ENCODE results near the gene TSR3.

Gene TSR3

DNA sequence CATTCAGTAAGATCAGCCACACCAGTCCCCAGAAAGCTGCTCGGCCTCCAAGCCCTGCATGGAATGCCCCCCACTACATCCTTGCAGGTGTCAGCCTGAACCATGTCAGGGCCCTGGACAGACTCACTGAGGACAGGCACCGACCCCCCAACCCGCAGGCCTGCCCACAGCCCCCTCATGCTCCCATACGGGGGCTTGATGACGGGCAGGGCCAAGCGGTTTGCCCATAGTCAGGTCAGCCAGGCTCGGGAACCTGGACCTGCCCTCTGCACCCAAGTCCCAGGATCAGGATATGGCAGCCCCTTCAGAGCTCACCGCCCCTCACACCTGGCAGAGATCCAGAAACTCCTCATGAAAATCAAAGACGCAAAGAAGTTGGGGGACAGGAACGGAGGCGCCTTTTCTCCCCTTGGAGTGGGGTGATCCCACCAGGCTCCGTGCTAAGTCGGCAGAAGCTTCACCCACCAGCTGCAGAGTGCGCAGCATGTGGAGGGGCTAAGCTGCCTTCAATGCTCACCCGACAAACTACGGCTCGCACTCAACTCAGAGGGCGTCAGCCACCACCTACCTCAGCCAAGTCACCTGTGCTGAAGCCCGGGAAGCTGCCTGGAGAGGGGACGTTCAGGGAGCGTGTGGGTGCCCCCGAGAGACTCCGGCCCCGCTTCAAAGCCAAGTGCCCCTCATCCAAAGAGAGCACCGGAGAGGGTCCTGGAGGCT is 26.6 kb upstream of the TSR3 start:
- in situ Hi-C loops (cut with MboI; ENCODE audit: low sequenced_read_pairs): no loop called here

- in situ Hi-C loops (cut with MboI; ENCODE audit: low sequenced_read_pairs): no loop called here
Measured at GRCh38 chr16:1377406-1378010, 25.8 kb upstream of the TSR3 start.

- in situ Hi-C loops (cut with MboI; ENCODE audit: low sequenced_read_pairs): no loop called here
Measured at GRCh38 chr16:1375741-1376410, 24.2 kb upstream of the TSR3 start.

DNA sequence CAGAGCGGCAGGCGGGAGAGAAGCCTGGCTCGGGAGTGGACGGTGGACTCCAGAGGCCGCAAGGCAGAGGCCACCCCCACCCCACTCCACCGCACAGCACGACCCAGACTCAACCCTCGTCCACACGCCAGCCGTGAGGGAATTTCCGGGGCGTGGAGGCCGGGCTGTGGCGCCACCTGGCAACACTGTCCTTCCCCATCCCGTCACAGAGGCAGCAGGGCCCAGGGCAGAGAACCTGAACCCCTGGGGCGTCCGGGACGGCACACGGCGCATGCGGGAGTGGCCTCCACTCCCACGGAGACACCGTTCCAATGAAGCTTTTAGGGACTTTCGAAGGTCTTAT is 23.6 kb upstream of the TSR3 start:
- in situ Hi-C loops (cut with MboI; ENCODE audit: low sequenced_read_pairs): no loop called here

- in situ Hi-C loops (cut with MboI; ENCODE audit: low sequenced_read_pairs): no loop called here
Measured at GRCh38 chr16:1374418-1375297, 23.0 kb upstream of the TSR3 start.

DNA sequence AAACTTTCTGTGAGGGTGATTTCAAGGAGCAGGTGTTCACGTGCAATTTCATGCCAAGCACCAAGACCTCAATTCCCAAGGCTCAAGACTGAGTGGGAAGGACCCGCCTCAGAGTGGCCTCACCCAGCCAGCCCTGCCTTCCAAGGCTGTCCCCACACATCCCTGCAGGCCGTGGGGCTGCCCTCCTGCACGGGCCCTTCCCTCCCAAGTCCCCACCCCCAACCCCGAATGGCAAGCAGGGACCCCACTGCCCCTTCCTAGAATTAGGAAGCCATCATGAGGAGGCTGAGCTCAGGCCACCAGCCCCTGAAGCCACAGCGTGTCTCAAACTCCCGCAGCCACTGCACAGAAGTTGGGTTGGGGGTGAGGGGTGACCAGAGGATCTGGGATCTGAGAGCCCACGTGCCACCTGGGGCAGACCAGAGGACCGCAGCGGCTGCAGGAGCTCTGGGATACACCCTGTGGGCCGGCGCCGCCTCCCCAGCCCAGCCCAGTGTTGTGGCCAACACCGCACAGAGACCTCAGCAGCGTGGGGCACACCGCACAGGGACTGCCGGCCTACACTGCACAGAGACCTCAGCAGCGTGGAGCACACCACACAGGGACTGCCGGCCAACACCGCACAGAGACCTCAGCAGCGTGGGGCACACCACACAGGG is 20.7 kb upstream of the TSR3 start:
- in situ Hi-C loops (cut with MboI; ENCODE audit: low sequenced_read_pairs): no loop called here

GRCh38 chr16:1371054-1371978 is 19.6 kb upstream of the TSR3 start:
- in situ Hi-C loops (cut with MboI; ENCODE audit: low sequenced_read_pairs): no loop called here

DNA sequence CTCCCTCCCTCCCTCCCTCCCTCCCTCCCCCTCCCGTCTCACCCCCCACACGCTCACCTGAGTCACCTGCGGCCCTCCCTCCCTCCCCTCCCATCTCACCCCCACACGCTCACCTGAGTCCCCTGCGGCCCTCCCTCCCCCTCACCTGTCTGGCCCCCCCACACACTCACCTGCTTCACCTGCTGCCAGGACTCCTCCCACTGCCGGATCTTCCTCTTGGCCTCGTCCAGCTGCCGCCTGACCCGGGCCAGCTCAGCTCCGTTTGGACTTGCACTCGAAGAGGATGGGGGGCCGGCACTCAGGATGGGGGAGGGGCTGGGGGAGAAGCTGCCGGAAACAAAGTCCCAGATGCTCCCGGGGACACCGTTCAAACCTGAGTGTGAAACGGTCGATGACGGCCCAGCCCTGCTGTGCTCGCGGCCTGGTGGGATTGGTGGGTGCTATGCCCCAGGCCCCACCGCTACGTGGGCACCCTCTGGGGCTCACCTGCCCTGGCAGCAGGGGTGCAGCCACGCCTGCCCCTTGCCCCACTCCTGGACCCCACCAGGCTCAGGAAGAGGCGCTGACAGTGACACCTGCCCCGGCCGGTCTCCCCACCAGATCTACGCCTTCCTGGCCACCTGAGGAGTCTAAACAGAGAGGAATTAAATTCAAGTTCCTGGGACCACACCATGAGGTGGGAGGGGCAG is 16.0 kb upstream of the TSR3 start:
- in situ Hi-C loops (cut with MboI; ENCODE audit: low sequenced_read_pairs): no loop called here

DNA sequence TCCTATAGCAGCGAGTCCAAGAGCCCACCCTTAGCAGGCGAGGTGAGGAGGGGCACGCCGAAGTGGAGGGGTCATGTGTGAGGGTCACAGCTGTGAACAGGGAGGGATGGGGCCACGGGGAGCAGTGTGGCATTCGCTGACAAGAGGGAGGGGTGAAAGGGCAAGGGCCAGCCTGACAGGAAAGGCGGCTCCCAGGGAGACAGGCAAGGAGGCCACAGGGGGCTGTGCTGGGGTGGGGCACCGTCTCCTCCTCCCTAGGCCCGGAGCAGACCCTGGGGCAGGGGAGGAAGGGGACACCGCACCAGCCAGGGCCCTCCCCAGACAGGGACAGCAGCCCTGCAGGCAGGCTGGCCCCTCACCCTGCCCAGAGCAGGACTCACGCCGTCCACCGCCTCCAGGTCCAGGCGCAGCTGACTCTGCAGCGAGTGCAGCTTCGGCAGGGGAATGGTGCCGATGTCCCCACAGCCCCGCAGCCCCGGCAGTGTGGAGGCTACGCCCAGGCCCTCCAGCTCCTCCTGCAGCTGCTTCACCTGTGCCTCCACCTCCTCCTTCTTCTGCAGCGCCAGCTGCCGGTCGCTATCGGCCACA is 15.1 kb upstream of the TSR3 start:
- in situ Hi-C loops (cut with MboI; ENCODE audit: low sequenced_read_pairs): no loop called here

- in situ Hi-C loops (cut with MboI; ENCODE audit: low sequenced_read_pairs): no loop called here
Measured at GRCh38 chr16:1366060-1366711, 14.5 kb upstream of the TSR3 start.

GRCh38 chr16:1364510-1364909 is 12.8 kb upstream of the TSR3 start:
- in situ Hi-C loops (cut with MboI; ENCODE audit: low sequenced_read_pairs): no loop called here

- in situ Hi-C loops (cut with MboI; ENCODE audit: low sequenced_read_pairs): no loop called here
Measured at GRCh38 chr16:1363501-1364041, 11.9 kb upstream of the TSR3 start.

GRCh38 chr16:1362807-1363206 is 11.1 kb upstream of the TSR3 start:
- in situ Hi-C loops (cut with MboI; ENCODE audit: low sequenced_read_pairs): no loop called here

GRCh38 chr16:1361685-1362360 is 10.1 kb upstream of the TSR3 start:
- in situ Hi-C loops (cut with MboI; ENCODE audit: low sequenced_read_pairs): no loop called here

DNA sequence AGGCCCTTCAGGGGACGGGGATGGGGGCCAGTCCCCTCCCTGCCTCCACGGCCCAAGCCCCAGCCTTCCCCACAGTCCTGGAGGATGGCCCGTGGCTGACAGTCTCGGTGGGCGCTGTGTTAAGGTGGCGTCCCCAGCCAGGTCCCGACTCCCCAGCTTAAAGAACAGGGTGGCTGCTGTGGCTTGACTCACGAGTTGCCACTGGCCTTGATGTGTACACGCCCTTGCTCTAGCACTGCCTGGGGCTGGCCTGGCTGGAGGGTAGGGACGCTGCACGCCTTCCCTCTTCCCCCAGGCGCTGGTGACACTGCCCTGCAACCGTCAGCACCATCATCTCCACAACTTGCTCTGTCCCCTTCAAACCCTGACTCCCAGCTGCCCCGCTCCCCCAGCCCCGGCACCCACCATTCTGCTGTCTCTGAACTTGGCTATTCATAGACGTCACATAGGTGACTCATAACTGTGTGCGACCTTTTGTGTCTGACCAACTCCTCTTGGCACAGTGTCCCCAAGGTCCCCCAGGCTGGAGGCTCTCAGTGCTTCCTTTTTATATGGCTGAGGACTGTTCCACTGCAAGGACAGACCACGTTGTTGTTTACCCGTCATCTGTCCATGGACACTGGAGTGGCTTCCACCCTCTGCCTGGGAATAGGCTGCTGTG is 6.4 kb upstream of the TSR3 start:
- in situ Hi-C loops (cut with MboI; ENCODE audit: low sequenced_read_pairs): no loop called here

- in situ Hi-C loops (cut with MboI; ENCODE audit: low sequenced_read_pairs): no loop called here
Measured at GRCh38 chr16:1356061-1356900, 4.6 kb upstream of the TSR3 start.

All from hTERT RPE-1 (cell line).